Activated naive CD4-positive, alpha-beta T cell treated with anti-CD3 and anti-CD28 coated beads, Interleukin-2, amount 10 ng/mL, durations not matched to agents 7 days and 5 days (primary cell): Measurements from ENCODE around the gene KIRREL2.

Experiments
- CTCF ChIA-PET: fragments of 350-600 bp; sonication (Branson Sonifier 250); formaldehyde crosslinking; loops from one replicate; lab custom pipeline; 2021; ENCODE audit warnings: antibody characterized with exemption; lab: Charles Lee
- DNase-seq: peaks from one replicate; pipeline ENCODE4 v3.0.0-alpha.2; 2020
- H3K27ac Mint-ChIP-seq: one replicate; pipeline ENCODE4 v1.8.0; 2021; ENCODE audit warnings: mild to moderate bottlenecking, moderate library complexity, mixed read lengths
- H3K27me3 Mint-ChIP-seq: one replicate; pipeline ENCODE4 v1.8.0; 2021; ENCODE audit warnings: mild to moderate bottlenecking, mixed read lengths
- H3K36me3 Mint-ChIP-seq: one replicate; pipeline ENCODE4 v1.8.0; 2021; ENCODE audit warnings: mixed read lengths
- H3K4me1 Mint-ChIP-seq: one replicate; pipeline ENCODE4 v1.8.0; 2021; ENCODE audit warnings: mixed read lengths
- H3K4me3 Mint-ChIP-seq: one replicate; pipeline ENCODE4 v1.8.0; 2021; ENCODE audit warnings: mild to moderate bottlenecking, moderate library complexity, mixed read lengths
- H3K9me3 Mint-ChIP-seq: one replicate; pipeline ENCODE4 v1.8.0; 2021; ENCODE audit warnings: mixed read lengths

Gene KIRREL2

GRCh38 chr19:35856546-35857149, at the start of gene KIRREL2:
KIRREL2 (plus strand) TSS chr19:35856911; CDS start chr19:35857120, 209 bp downstream.
- no peak within 1 kb of the TSS for H3K27ac Mint-ChIP-seq
- no peaks in the 10 kb centered on the region for H3K36me3 Mint-ChIP-seq
- H3K9me3 Mint-ChIP-seq = no peaks in the 10 kb centered on the region
- H3K27me3 Mint-ChIP-seq = peaks cover 97% of the 10 kb centered on the region
- peaks cover 11% of the 10 kb centered on the region for H3K4me1 Mint-ChIP-seq
- CTCF ChIA-PET = interaction anchor here (1.3 kb wide), 1 partner anchor 83 kb away, joined by 3 read pairs; no protein-coding TSS in a partner anchor
- peak; percentile 61 for DNase-seq
- H3K4me3 Mint-ChIP-seq = peak within 1 kb of the TSS; percentile 69

GRCh38 chr19:35807633-35808032, 49.1 kb upstream of the KIRREL2 start:
- no peak overlapping the region for H3K4me3 Mint-ChIP-seq
- DNase-seq = no peak
- H3K4me1 Mint-ChIP-seq = peaks cover 7% of the 10 kb centered on the region
- CTCF ChIA-PET = no interaction called here
- H3K27me3 Mint-ChIP-seq = peaks cover 39% of the 10 kb centered on the region
- no peaks in the 10 kb centered on the region for H3K36me3 Mint-ChIP-seq
- H3K9me3 Mint-ChIP-seq = no peaks in the 10 kb centered on the region
- no peak overlapping the region for H3K27ac Mint-ChIP-seq

GRCh38 chr19:35811317-35812219, 45.1 kb upstream of the KIRREL2 start:
- Mint-ChIP-seq H3K4me1 (no peaks in the 10 kb centered on the region), H3K9me3 (peaks cover 2% of the 10 kb centered on the region), H3K36me3 (no peaks in the 10 kb centered on the region), H3K4me3 (no peak overlapping the region), H3K27me3 (peaks cover 28% of the 10 kb centered on the region), H3K27ac (no peak overlapping the region)
- DNase-seq = no peak
- CTCF ChIA-PET = no interaction called here

GRCh38 chr19:35812220-35813042, 44.3 kb upstream of the KIRREL2 start, which contains the start of gene PRODH2:
PRODH2 (minus strand) TSS chr19:35812845; CDS start chr19:35812805, 40 bp downstream.
- Mint-ChIP-seq H3K27me3 (peaks cover 28% of the 10 kb centered on the region), H3K4me1 (no peaks in the 10 kb centered on the region), H3K9me3 (peaks cover 2% of the 10 kb centered on the region), H3K27ac (no peak within 1 kb of the TSS), H3K36me3 (no peaks in the 10 kb centered on the region), H3K4me3 (no peak within 1 kb of the TSS)
- CTCF ChIA-PET = no interaction called here
- DNase-seq = no peak

- Mint-ChIP-seq H3K9me3 (peaks cover 2% of the 10 kb centered on the region), H3K4me1 (no peaks in the 10 kb centered on the region), H3K27me3 (peaks cover 28% of the 10 kb centered on the region), H3K27ac (no peak overlapping the region), H3K4me3 (no peak overlapping the region), H3K36me3 (no peaks in the 10 kb centered on the region)
- CTCF ChIA-PET = no interaction called here
- no peak for DNase-seq
These were observed 43.4 kb upstream of the KIRREL2 start for GRCh38 chr19:35813043-35813890.

- no peak overlapping the region for H3K4me3 Mint-ChIP-seq
- H3K9me3 Mint-ChIP-seq = peaks cover 2% of the 10 kb centered on the region
- DNase-seq = no peak
- no peak overlapping the region for H3K27ac Mint-ChIP-seq
- no peaks in the 10 kb centered on the region for H3K36me3 Mint-ChIP-seq
- H3K27me3 Mint-ChIP-seq = peaks cover 36% of the 10 kb centered on the region
- CTCF ChIA-PET = interaction anchor here (0.6 kb wide), 1 partner anchor 123 kb away, joined by 3 read pairs; no protein-coding TSS in a partner anchor
- no peaks in the 10 kb centered on the region for H3K4me1 Mint-ChIP-seq
These were observed 40.4 kb upstream of the KIRREL2 start for GRCh38 chr19:35816262-35816661.

GRCh38 chr19:35816846-35817245, 39.9 kb upstream of the KIRREL2 start:
- DNase-seq = no peak
- H3K27ac Mint-ChIP-seq = no peak overlapping the region
- CTCF ChIA-PET = no interaction called here
- no peaks in the 10 kb centered on the region for H3K36me3 Mint-ChIP-seq
- H3K27me3 Mint-ChIP-seq = peaks cover 33% of the 10 kb centered on the region
- no peak overlapping the region for H3K4me3 Mint-ChIP-seq
- H3K9me3 Mint-ChIP-seq = peaks cover 2% of the 10 kb centered on the region
- no peaks in the 10 kb centered on the region for H3K4me1 Mint-ChIP-seq

- no peaks in the 10 kb centered on the region for H3K36me3 Mint-ChIP-seq
- H3K4me3 Mint-ChIP-seq = no peak overlapping the region
- peaks cover 1% of the 10 kb centered on the region for H3K9me3 Mint-ChIP-seq
- DNase-seq = no peak
- H3K27me3 Mint-ChIP-seq = peaks cover 32% of the 10 kb centered on the region
- H3K27ac Mint-ChIP-seq = no peak overlapping the region
- no peaks in the 10 kb centered on the region for H3K4me1 Mint-ChIP-seq
- CTCF ChIA-PET = interaction anchor here (1.4 to 3.2 kb wide), 2 partner anchors 78 to 124 kb away, joined by 4 to 27 read pairs; no protein-coding TSS in a partner anchor
These were observed 38.3 kb upstream of the KIRREL2 start for GRCh38 chr19:35818445-35818844.

- CTCF ChIA-PET = no interaction called here
- H3K36me3 Mint-ChIP-seq = no peaks in the 10 kb centered on the region
- DNase-seq = no peak
These were observed 34.1 kb upstream of the KIRREL2 start for GRCh38 chr19:35822579-35822978.

GRCh38 chr19:35824150-35824549, 32.6 kb upstream of the KIRREL2 start:
- Mint-ChIP-seq H3K4me1 (no peaks in the 10 kb centered on the region), H3K27ac (no peak overlapping the region), H3K27me3 (peaks cover 21% of the 10 kb centered on the region), H3K36me3 (no peaks in the 10 kb centered on the region), H3K4me3 (no peak overlapping the region), H3K9me3 (no peaks in the 10 kb centered on the region)
- DNase-seq = no peak
- CTCF ChIA-PET = no interaction called here

More at GRCh38 chr19:35822579-35822978, 34.1 kb upstream of the KIRREL2 start:
- no peak overlapping the region for H3K27ac Mint-ChIP-seq
- H3K4me1 Mint-ChIP-seq = no peaks in the 10 kb centered on the region
- no peaks in the 10 kb centered on the region for H3K9me3 Mint-ChIP-seq
- no peak overlapping the region for H3K4me3 Mint-ChIP-seq
- peaks cover 32% of the 10 kb centered on the region for H3K27me3 Mint-ChIP-seq

GRCh38 chr19:35828692-35829301, 27.9 kb upstream of the KIRREL2 start:
- Mint-ChIP-seq H3K27me3 (peaks cover 30% of the 10 kb centered on the region), H3K4me1 (no peaks in the 10 kb centered on the region), H3K4me3 (no peak overlapping the region), H3K36me3 (no peaks in the 10 kb centered on the region), H3K9me3 (no peaks in the 10 kb centered on the region), H3K27ac (no peak overlapping the region)
- CTCF ChIA-PET = interaction anchor here (1.1 kb wide), 1 partner anchor 9 kb away, joined by 5 read pairs; no protein-coding TSS in a partner anchor
- DNase-seq = peak; percentile 83

GRCh38 chr19:35830986-35831385, 25.7 kb upstream of the KIRREL2 start:
- Mint-ChIP-seq H3K4me1 (no peaks in the 10 kb centered on the region), H3K27me3 (peaks cover 38% of the 10 kb centered on the region), H3K36me3 (no peaks in the 10 kb centered on the region), H3K9me3 (no peaks in the 10 kb centered on the region), H3K27ac (no peak overlapping the region), H3K4me3 (no peak overlapping the region)
- DNase-seq = no peak
- CTCF ChIA-PET = no interaction called here

GRCh38 chr19:35832054-35832453, 24.7 kb upstream of the KIRREL2 start:
- no peaks in the 10 kb centered on the region for H3K4me1 Mint-ChIP-seq
- H3K27me3 Mint-ChIP-seq = peaks cover 42% of the 10 kb centered on the region
- H3K9me3 Mint-ChIP-seq = no peaks in the 10 kb centered on the region
- DNase-seq = no peak
- H3K36me3 Mint-ChIP-seq = no peaks in the 10 kb centered on the region
- CTCF ChIA-PET = no interaction called here
- H3K4me3 Mint-ChIP-seq = no peak overlapping the region
- no peak overlapping the region for H3K27ac Mint-ChIP-seq
